IMR-90 (cell line): ENCODE measurements around the gene CFAP90. TPM values are rescaled to one million over a fixed set of nuclear protein-coding genes. Genes with fewer than 3 reads are reported as not detected.

Source experiments
- ATAC-seq: fragments of 200-7000 bp; cut with Tn5 transposase; 2 replicates; pipeline ENCODE4 v1.9.1; 2020; ENCODE audit warnings: low read depth, mild to moderate bottlenecking, moderate library complexity
- BruUV-seq: library from RNA; stranded (reverse); fragments of 400-500 nt; replicated peaks from 2 replicates; lab custom pipeline; 2021; lab: Mats Ljungman, UMichigan
- CTCF ChIA-PET: fragments of 300-600 bp; formaldehyde crosslinking; extraction: SDS; loops from one replicate; lab custom pipeline; 2021; ENCODE audit warnings: antibody characterized with exemption; lab: Yijun Ruan, JAX
- POLR2A ChIA-PET: fragments of 300-600 bp; sonication (Branson Sonifier 250); formaldehyde crosslinking; loops from one replicate; lab custom pipeline; 2022; ENCODE audit warnings: antibody characterized with exemption; ENCODE audit not compliant: unreplicated experiment; lab: Charles Lee
- DNase-seq: peaks from one replicate; pipeline ENCODE4 v3.0.0; 2013
- H2AFZ ChIP-seq: replicated peaks from 2 replicates; pipeline ENCODE3; 2013; ENCODE audit warnings: low read length, mild to moderate bottlenecking; ENCODE audit not compliant: poor library complexity
- H2AK5ac ChIP-seq: 2 replicates; pipeline ENCODE4 v1.6.1; 2013; ENCODE audit warnings: low read depth, low read length, inconsistent platforms
- H2AK9ac ChIP-seq: replicated peaks from 2 replicates; pipeline ENCODE3; 2013; ENCODE audit warnings: mild to moderate bottlenecking, low read depth, low read length, moderate library complexity; ENCODE audit not compliant: poor library complexity
- H2BK120ac ChIP-seq: 2 replicates; pipeline ENCODE4 v1.6.1; 2013; ENCODE audit warnings: low read depth, low read length, inconsistent platforms
- H2BK15ac ChIP-seq: 3 replicates; pipeline ENCODE4 v1.6.1; 2013; ENCODE audit warnings: low read depth, low read length, inconsistent platforms
- H2BK20ac ChIP-seq: 2 replicates; pipeline ENCODE4 v1.6.1; 2013; ENCODE audit warnings: low read depth, mild to moderate bottlenecking, inconsistent platforms, low read length, moderate library complexity
- H2BK5ac ChIP-seq: 2 replicates; pipeline ENCODE4 v1.6.1; 2013; ENCODE audit warnings: mild to moderate bottlenecking, low read depth, low read length, inconsistent platforms; ENCODE audit not compliant: poor library complexity, severe bottlenecking
- H3K14ac ChIP-seq: replicated peaks from 2 replicates; pipeline ENCODE4 v1.6.1; 2013; ENCODE audit warnings: low read depth, low read length, inconsistent platforms
- H3K18ac ChIP-seq: 2 replicates; pipeline ENCODE4 v1.6.1; 2013; ENCODE audit warnings: low read depth, low read length, control low read depth
- H3K23ac ChIP-seq: 2 replicates; pipeline ENCODE4 v1.6.1; 2013; ENCODE audit warnings: low read depth, low read length, inconsistent platforms
- H3K27ac ChIP-seq: 2 replicates; pipeline ENCODE4 v1.5.1; 2013; ENCODE audit warnings: mild to moderate bottlenecking, control low read depth, low read length; ENCODE audit not compliant: insufficient read depth
- H3K27me3 ChIP-seq: 2 replicates; pipeline ENCODE4 v1.6.1; 2013; ENCODE audit warnings: low read length; ENCODE audit not compliant: control insufficient read depth, insufficient read depth
- H3K36me3 ChIP-seq: 2 replicates; pipeline ENCODE4 v1.6.1; 2013; ENCODE audit warnings: low read length, mixed read lengths; ENCODE audit not compliant: control insufficient read depth, insufficient read depth
- H3K4ac ChIP-seq: 2 replicates; pipeline ENCODE4 v1.6.1; 2013; ENCODE audit warnings: low read depth, low read length, inconsistent platforms
- H3K4me1 ChIP-seq: 2 replicates; pipeline ENCODE4 v1.6.1; 2013; ENCODE audit warnings: low read length, mixed read lengths; ENCODE audit not compliant: control insufficient read depth, insufficient read depth
- H3K4me2 ChIP-seq: 2 replicates; pipeline ENCODE4 v1.6.1; 2013; ENCODE audit warnings: low read depth, mild to moderate bottlenecking, control low read depth, low read length, moderate library complexity
- H3K4me3 ChIP-seq: 2 replicates; pipeline ENCODE4 v1.5.1; 2013; ENCODE audit warnings: low read depth, mild to moderate bottlenecking, control low read depth, low read length, moderate library complexity; ENCODE audit not compliant: insufficient read depth
- H3K56ac ChIP-seq: 2 replicates; pipeline ENCODE4 v1.6.1; 2013; ENCODE audit warnings: low read length, inconsistent platforms; ENCODE audit not compliant: insufficient read depth; ENCODE audit errors: extremely low read depth
- H3K79me1 ChIP-seq, 2 experiments: 2 replicates each; pipeline ENCODE4 v1.6.1; 2013; ENCODE audit warnings: low read length in 2 of 2, inconsistent platforms in 1 of 2, low read depth in 1 of 2
- H3K9ac ChIP-seq: 2 replicates; pipeline ENCODE4 v1.6.1; 2013; ENCODE audit warnings: low read depth, low read length, control low read depth
- H3K9me1 ChIP-seq: 2 replicates; pipeline ENCODE4 v1.6.1; 2013; ENCODE audit warnings: low read length, inconsistent platforms; ENCODE audit not compliant: insufficient read depth
- H3K9me3 ChIP-seq: 2 replicates; pipeline ENCODE4 v1.6.1; 2013; ENCODE audit warnings: low read length; ENCODE audit not compliant: control insufficient read depth, insufficient read depth
- H4K20me1 ChIP-seq: 2 replicates; pipeline ENCODE4 v1.6.1; 2013; ENCODE audit warnings: low read length, inconsistent platforms; ENCODE audit not compliant: insufficient read depth
- H4K5ac ChIP-seq: 2 replicates; pipeline ENCODE4 v1.6.1; 2013; ENCODE audit warnings: mild to moderate bottlenecking, low read depth, low read length, control low read depth
- H4K8ac ChIP-seq, 2 experiments: 2 replicates each; pipeline ENCODE4 v1.6.1; 2013; ENCODE audit warnings: low read depth in 2 of 2, low read length in 2 of 2, control low read depth in 1 of 2, inconsistent platforms in 1 of 2
- H4K91ac ChIP-seq: 2 replicates; pipeline ENCODE4 v1.6.1; 2013; ENCODE audit warnings: low read depth, low read length, inconsistent platforms; ENCODE audit not compliant: insufficient read depth
- CEBPB ChIP-seq: IDR thresholded peaks from 2 replicates; pipeline ENCODE4 v1.6.1; 2012; ENCODE audit warnings: low read depth, low read length, improper control_type of control experiment
- CHD1 ChIP-seq: IDR thresholded peaks from 2 replicates; pipeline ENCODE4 v1.6.1; 2012; ENCODE audit warnings: low read depth, low read length, improper control_type of control experiment
- MAFK ChIP-seq: IDR thresholded peaks from 2 replicates; pipeline ENCODE4 v1.6.1; 2012; ENCODE audit warnings: low read depth, low read length, improper control_type of control experiment
- RAD21 ChIP-seq: IDR thresholded peaks from 2 replicates; pipeline ENCODE4 v1.6.1; 2012; ENCODE audit warnings: low read length, improper control_type of control experiment
- RCOR1 ChIP-seq: IDR thresholded peaks from 2 replicates; pipeline ENCODE4 v1.6.1; 2012; ENCODE audit warnings: mild to moderate bottlenecking, low read length, improper control_type of control experiment; ENCODE audit not compliant: insufficient replicate concordance
- SMC3 ChIP-seq: fragments of 150-350 bp; IDR thresholded peaks from 2 replicates; pipeline ENCODE4 v1.6.1; 2016; ENCODE audit warnings: low read depth, mild to moderate bottlenecking, antibody characterized with exemption, low read length, moderate library complexity
- WGBS, 2 experiments: methylation state at CpG; one replicate each; pipeline versions ENCODE4 v1.1.5 to v1.1.7; 2013; ENCODE audit warnings: missing lambda C conversion rate in 2 of 2; ENCODE audit not compliant: insufficient read length in 1 of 2; ENCODE audit errors: extremely low coverage in 2 of 2; 5-methylcytosine and 5-hydroxymethylcytosine counted together
- dilution Hi-C: fragments of 300-500 bp; cut with HindIII; formaldehyde crosslinking; loops from one replicate; pipeline ENCODE4 v1.14.3; 2018; ENCODE audit warnings: low sequenced_read_pairs; ENCODE audit not compliant: unreplicated experiment
- in situ Hi-C: fragments of 300-500 bp; cut with MboI; formaldehyde crosslinking; loops from 3 replicates; pipeline ENCODE4 v1.14.3; 2019; ENCODE audit warnings: low sequenced_read_pairs, inconsistent platforms, mixed read lengths
- intact Hi-C: fragments of 100-400 bp; cut with micrococcal nuclease; formaldehyde crosslinking; loops from 2 replicates; pipeline ENCODE4 v1.10.0; 2022
- polyA plus RNA-seq, 3 experiments: library from polyadenylated mRNA; depleted of rRNA; stranded (reverse); fragments of >200 nt; gene quantifications; 2 replicates each; pipeline ENCODE4 v1.2.3, GENCODE V29; 2012; ENCODE audit warnings: low replicate concordance in 1 of 3
- total RNA-seq: library from RNA; depleted of rRNA; stranded (reverse); fragments of >200 nt; gene quantifications from 2 replicates; pipeline ENCODE4 v1.2.3, GENCODE V29; 2012
- TF ChIP-seq, protein P1 (sequence below): conservative IDR thresholded peaks from 2 replicates; pipeline ENCODE4 v1.5.1; 2012; ENCODE audit warnings: mild to moderate bottlenecking, low read depth, low read length, improper control_type of control experiment

The CFAP90 gene
- total and polyA plus RNA-seq, 2 of the 4 experiments (the other 2 are of a cell fraction): 0.09 TPM; not detected in 1

DNA sequence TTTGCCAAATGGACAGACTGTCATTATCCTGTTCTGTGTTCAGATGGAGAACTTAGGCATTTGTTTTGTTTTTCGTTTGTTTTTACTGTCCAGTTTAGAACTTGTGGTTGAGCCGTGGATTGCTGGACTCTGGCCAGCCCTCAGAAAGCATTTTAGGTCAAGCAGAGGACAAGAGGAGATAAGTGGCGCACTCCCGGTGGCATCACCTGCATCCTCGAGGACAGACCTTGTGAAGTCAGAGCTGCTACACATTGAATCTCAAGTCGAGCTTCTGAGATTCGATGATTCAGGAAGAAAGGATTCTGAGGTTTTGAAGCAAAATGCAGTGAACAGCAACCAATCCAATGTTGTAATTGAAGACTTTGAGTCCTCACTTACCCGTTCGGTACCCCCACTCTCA, 26.9 kb upstream of the CFAP90 start:
- in situ Hi-C loops: loop anchor here (25.0 kb wide), 2 partner anchors 1184 to 1659 kb away; partner anchors contain the start of gene SEMA5A
- intact Hi-C loops: loop anchor here (10.0 kb wide), 1 partner anchor 957 kb away; no protein-coding TSS in a partner anchor
- Histone ChIP-seq H3K4ac (no peak overlapping the region), H2BK120ac (no peak overlapping the region), H2BK5ac (no peak overlapping the region), H3K27me3 (no peaks in the 10 kb centered on the region), H4K5ac (no peak overlapping the region), H3K27ac (no peak overlapping the region), H3K14ac (no peak overlapping the region), H3K36me3 (peaks cover 23% of the 10 kb centered on the region), H4K8ac (no peak overlapping the region), H3K4me2 (no peak overlapping the region), H2AK5ac (no peak overlapping the region), H4K91ac (no peak overlapping the region), H2AK9ac (no peak overlapping the region), H2BK20ac (no peak overlapping the region), H3K9me3 (no peaks in the 10 kb centered on the region), H3K9me1 (peaks cover 6% of the 10 kb centered on the region; the same call in 1 of the 2 replicates), H4K20me1 (peaks cover 8% of the 10 kb centered on the region), H3K18ac (no peak overlapping the region), H3K56ac (no peak overlapping the region), H3K23ac (no peak overlapping the region), H3K4me1 (peaks cover 8% of the 10 kb centered on the region; the same call in 1 of the 2 replicates), H2AFZ (no peak overlapping the region), H3K79me1 (peaks cover 19 to 60% of the 10 kb centered on the region in 2 experiments; a peak in 3 of 4 replicates), H2BK15ac (no peak overlapping the region), H3K4me3 (no peak overlapping the region), H3K9ac (no peak overlapping the region)
- no peak for ATAC-seq
- dilution Hi-C loops: no loop called here
- no TSS peak for BruUV-seq
- WGBS, 2 experiments: 50% methylated on average over 4 of the region's 9 CpGs; no CpG with 5 or more reads in 1 of the 2 experiments
- POLR2A ChIA-PET: no interaction called here
- no peak for TF ChIP-seq RAD21
- no peak for TF ChIP-seq CEBPB
- TF ChIP-seq RCOR1: no peak
- TF ChIP-seq CHD1: no peak
- 0 out of 2 replicates have a peak, but pooled peaks have one; percentile 3 for TF ChIP-seq MAFK
- TF ChIP-seq, protein P1, sequence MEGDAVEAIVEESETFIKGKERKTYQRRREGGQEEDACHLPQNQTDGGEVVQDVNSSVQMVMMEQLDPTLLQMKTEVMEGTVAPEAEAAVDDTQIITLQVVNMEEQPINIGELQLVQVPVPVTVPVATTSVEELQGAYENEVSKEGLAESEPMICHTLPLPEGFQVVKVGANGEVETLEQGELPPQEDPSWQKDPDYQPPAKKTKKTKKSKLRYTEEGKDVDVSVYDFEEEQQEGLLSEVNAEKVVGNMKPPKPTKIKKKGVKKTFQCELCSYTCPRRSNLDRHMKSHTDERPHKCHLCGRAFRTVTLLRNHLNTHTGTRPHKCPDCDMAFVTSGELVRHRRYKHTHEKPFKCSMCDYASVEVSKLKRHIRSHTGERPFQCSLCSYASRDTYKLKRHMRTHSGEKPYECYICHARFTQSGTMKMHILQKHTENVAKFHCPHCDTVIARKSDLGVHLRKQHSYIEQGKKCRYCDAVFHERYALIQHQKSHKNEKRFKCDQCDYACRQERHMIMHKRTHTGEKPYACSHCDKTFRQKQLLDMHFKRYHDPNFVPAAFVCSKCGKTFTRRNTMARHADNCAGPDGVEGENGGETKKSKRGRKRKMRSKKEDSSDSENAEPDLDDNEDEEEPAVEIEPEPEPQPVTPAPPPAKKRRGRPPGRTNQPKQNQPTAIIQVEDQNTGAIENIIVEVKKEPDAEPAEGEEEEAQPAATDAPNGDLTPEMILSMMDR: no peak
- no peak for TF ChIP-seq SMC3
- CTCF ChIA-PET: interaction anchor here (1.0 kb wide), 1 partner anchor 9 kb away, joined by 6 read pairs; no protein-coding TSS in a partner anchor
- DNase-seq: peak; percentile 43
